SU-DHL-6 (cell line): Measurements from ENCODE around the gene XPOT.
A peak's percentile ranks its signal among the peaks of the same experiment; 100 is the strongest.
"Not testable (repeated sequence)": the region's sequence is repeated elsewhere in the genome, so short reads cannot be mapped to it uniquely, and the experiment has no call there.

Experiments
- H2AFZ ChIP-seq: fragments of 200-600 bp; sonication (generic); 2 replicates; pipeline ENCODE4 v1.6.1; 2014; ENCODE audit warnings: low read depth, mild to moderate bottlenecking, moderate library complexity, mixed read lengths, antibody characterized with exemption, low read length; ENCODE audit not compliant: severe bottlenecking
- H3F3A ChIP-seq: fragments of 200-600 bp; shearing (Covaris generic); 2 replicates; pipeline ENCODE4 v1.6.0; 2016; ENCODE audit warnings: antibody characterized with exemption, mild to moderate bottlenecking; ENCODE audit not compliant: insufficient read depth
- H3K27ac ChIP-seq: fragments of 200-600 bp; sonication (generic); 2 replicates; pipeline ENCODE4 v1.5.1; 2016; ENCODE audit warnings: low read depth, mild to moderate bottlenecking, low read length, moderate library complexity, mixed read lengths
- H3K27me3 ChIP-seq: fragments of 200-600 bp; sonication (generic), shearing (Covaris generic); 2 replicates; pipeline ENCODE4 v1.6.0; 2014; ENCODE audit warnings: mild to moderate bottlenecking, low read length
- H3K36me3 ChIP-seq: fragments of 200-600 bp; sonication (generic); 2 replicates; pipeline ENCODE4 v1.6.1; 2014; ENCODE audit warnings: mild to moderate bottlenecking, low read length, mixed read lengths
- H3K4me2 ChIP-seq: fragments of 300-600, 200-600 bp; shearing (Covaris generic), sonication (generic); 2 replicates; pipeline ENCODE4 v1.6.0; 2014; ENCODE audit warnings: low read length, low read depth, mild to moderate bottlenecking; ENCODE audit not compliant: poor library complexity, severe bottlenecking
- H3K4me3 ChIP-seq: fragments of 200-600 bp; sonication (generic); 2 replicates; pipeline ENCODE4 v1.5.1; 2014; ENCODE audit warnings: antibody characterized with exemption, low read length, mild to moderate bottlenecking, mixed read lengths; ENCODE audit not compliant: insufficient read depth, poor library complexity, severe bottlenecking
- H3K79me2 ChIP-seq: fragments of 200-600 bp; sonication (generic); 2 replicates; pipeline ENCODE4 v1.6.1; 2014; ENCODE audit warnings: mild to moderate bottlenecking, low read length, moderate library complexity; ENCODE audit not compliant: insufficient read depth
- H3K9ac ChIP-seq: fragments of 200-600 bp; sonication (generic); 2 replicates; pipeline ENCODE4 v1.7.0; 2014; ENCODE audit warnings: mild to moderate bottlenecking, low read length
- H3K9me2 ChIP-seq: fragments of 200-600 bp; sonication (generic); replicated peaks from 2 replicates; pipeline ENCODE4 v1.6.1; 2014; ENCODE audit warnings: low read length; ENCODE audit not compliant: insufficient read depth
- H3K9me3 ChIP-seq: fragments of 200-600 bp; sonication (generic); 2 replicates; pipeline ENCODE4 v1.6.1; 2014; ENCODE audit warnings: low read length, mixed read lengths; ENCODE audit not compliant: insufficient read depth
- H4K20me1 ChIP-seq: fragments of 200-600 bp; sonication (generic); 2 replicates; pipeline ENCODE4 v1.6.1; 2014; ENCODE audit warnings: low read depth, mild to moderate bottlenecking, antibody characterized with exemption, low read length, moderate library complexity, mixed read lengths
- CTCF ChIP-seq: fragments of 200-600 bp; sonication (generic); IDR thresholded peaks from one replicate; pipeline ENCODE4 v1.5.1; 2017; ENCODE audit warnings: antibody characterized with exemption, mild to moderate bottlenecking, low read length, moderate library complexity; ENCODE audit not compliant: insufficient read depth, poor library complexity, severe bottlenecking
- EZH2phosphoT487 ChIP-seq: fragments of 200-600 bp; sonication (generic), shearing (Covaris generic); conservative IDR thresholded peaks from 2 replicates; pipeline ENCODE4 v1.6.1; 2018; ENCODE audit warnings: mild to moderate bottlenecking, antibody characterized with exemption, low read length, moderate library complexity, mixed read lengths

XPOT gene

GRCh38 chr12:64403707-64404469 lies at the start of gene XPOT:
XPOT (plus strand) TSS chr12:64404392; CDS start chr12:64410036, 5,644 bp downstream.
- Histone ChIP-seq H3K27ac (peak within 1 kb of the TSS; percentile 91), H3K9ac (peak within 1 kb of the TSS; percentile 100), H3K79me2 (peaks cover 44% of the 10 kb centered on the region), H3K9me3 (no peaks in the 10 kb centered on the region), H4K20me1 (no peaks in the 10 kb centered on the region), H2AFZ (peak within 1 kb of the TSS; percentile 96), H3K4me2 (peak within 1 kb of the TSS; percentile 88), H3F3A (peaks cover 8% of the 10 kb centered on the region), H3K4me3 (peak within 1 kb of the TSS; percentile 89), H3K9me2 (no peaks in the 10 kb centered on the region), H3K36me3 (peaks cover 1% of the 10 kb centered on the region; the same call in 1 of the 2 replicates), H3K27me3 (no peaks in the 10 kb centered on the region)
- TF ChIP-seq CTCF = no peak
- TF ChIP-seq EZH2phosphoT487 = no peak

GRCh38 chr12:64356209-64356608 lies 48.0 kb upstream of the XPOT start:
- H3F3A ChIP-seq, H3K4me3 ChIP-seq, H3K9ac ChIP-seq, H4K20me1 ChIP-seq, H3K9me3 ChIP-seq, H3K27me3 ChIP-seq, H2AFZ ChIP-seq, H3K4me2 ChIP-seq, H3K79me2 ChIP-seq, H3K27ac ChIP-seq, H3K36me3 ChIP-seq, H3K9me2 ChIP-seq: not testable (repeated sequence)

GRCh38 chr12:64361173-64361572 lies 43.0 kb upstream of the XPOT start:
- not testable (repeated sequence) for H3K4me2 ChIP-seq, H3K4me3 ChIP-seq, H3F3A ChIP-seq, H3K9me2 ChIP-seq, H3K9me3 ChIP-seq, H3K27me3 ChIP-seq, H3K79me2 ChIP-seq, H2AFZ ChIP-seq, H4K20me1 ChIP-seq, H3K27ac ChIP-seq, H3K9ac ChIP-seq, H3K36me3 ChIP-seq

GRCh38 chr12:64362721-64363305 lies 41.4 kb upstream of the XPOT start:
- Histone ChIP-seq H3K4me2 (no peak overlapping the region), H4K20me1 (no peaks in the 10 kb centered on the region), H3K9ac (no peak overlapping the region), H3K9me3 (no peaks in the 10 kb centered on the region), H3F3A (no peaks in the 10 kb centered on the region), H2AFZ (no peak overlapping the region), H3K79me2 (no peaks in the 10 kb centered on the region), H3K27me3 (no peaks in the 10 kb centered on the region), H3K4me3 (no peak overlapping the region), H3K9me2 (no peaks in the 10 kb centered on the region), H3K36me3 (no peaks in the 10 kb centered on the region), H3K27ac (no peak overlapping the region)
- no peak for TF ChIP-seq EZH2phosphoT487
- no peak for TF ChIP-seq CTCF
